Measurements from ENCODE around the gene GPR161.

- TF ChIP-seq, protein P1, sequence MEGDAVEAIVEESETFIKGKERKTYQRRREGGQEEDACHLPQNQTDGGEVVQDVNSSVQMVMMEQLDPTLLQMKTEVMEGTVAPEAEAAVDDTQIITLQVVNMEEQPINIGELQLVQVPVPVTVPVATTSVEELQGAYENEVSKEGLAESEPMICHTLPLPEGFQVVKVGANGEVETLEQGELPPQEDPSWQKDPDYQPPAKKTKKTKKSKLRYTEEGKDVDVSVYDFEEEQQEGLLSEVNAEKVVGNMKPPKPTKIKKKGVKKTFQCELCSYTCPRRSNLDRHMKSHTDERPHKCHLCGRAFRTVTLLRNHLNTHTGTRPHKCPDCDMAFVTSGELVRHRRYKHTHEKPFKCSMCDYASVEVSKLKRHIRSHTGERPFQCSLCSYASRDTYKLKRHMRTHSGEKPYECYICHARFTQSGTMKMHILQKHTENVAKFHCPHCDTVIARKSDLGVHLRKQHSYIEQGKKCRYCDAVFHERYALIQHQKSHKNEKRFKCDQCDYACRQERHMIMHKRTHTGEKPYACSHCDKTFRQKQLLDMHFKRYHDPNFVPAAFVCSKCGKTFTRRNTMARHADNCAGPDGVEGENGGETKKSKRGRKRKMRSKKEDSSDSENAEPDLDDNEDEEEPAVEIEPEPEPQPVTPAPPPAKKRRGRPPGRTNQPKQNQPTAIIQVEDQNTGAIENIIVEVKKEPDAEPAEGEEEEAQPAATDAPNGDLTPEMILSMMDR (IDR thresholded peaks at IDR 0.05): no peak
- no peak for TF ChIP-seq ZFX (IDR thresholded peaks at IDR 0.05; ENCODE audit: borderline replicate concordance)
Measured at GRCh38 chr1:168054117-168054516, 82.6 kb downstream of the GPR161 start.

All from 22Rv1 (cell line).